T-helper 22 cell (primary cell): Measurements from ENCODE around the gene AP1B1.

Source experiments
- DNase-seq: peaks from one replicate; pipeline ENCODE4 v3.0.0-alpha.2; 2020; ENCODE audit warnings: low read depth

AP1B1 gene

DNA sequence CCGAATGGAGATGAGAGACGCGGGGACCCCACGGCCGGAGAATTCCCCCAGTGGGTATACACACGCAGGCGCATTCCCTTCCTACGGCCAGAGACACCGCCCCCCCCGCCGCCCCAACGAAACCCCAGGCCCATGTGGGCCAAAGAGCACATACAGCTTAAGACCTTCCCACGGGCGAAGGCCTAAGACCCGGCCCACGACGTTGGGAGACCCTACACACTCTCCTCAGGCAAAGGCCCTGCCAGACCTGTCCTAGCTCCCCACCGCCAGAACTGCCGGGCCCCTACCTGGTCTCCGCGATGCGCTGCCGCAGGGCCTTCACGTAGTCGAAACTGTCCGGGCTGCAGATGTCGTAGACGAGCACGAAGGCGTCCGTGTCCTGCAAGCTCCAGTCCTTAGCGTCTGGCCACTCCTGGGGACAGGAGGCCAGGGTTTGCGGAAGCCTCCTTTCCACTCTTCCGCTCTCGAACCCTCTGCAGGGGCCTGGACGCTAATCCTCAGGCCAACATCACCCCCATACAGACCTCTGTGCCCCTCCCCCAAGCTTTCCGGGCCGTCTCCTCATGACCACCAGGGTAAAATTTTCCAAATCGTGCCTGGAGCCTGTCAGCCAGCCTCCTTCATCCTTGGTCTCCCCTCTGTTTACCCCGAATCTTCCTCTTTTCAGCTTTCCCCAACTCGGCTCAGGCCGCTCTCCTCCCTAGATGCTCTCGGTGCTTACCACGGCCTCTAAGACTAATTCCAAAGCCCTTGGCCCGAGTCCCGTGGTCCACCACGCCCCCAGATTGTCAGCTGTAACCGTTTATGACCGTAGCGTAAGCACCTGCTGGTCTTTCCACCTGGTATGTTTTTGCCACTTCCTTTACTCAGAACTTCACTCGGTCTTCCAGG is 74.5 kb downstream of the AP1B1 start:
- DNase-seq, result no peak

- DNase-seq, result no peak
Observed at GRCh38 chr22:29313126-29313575, 75.2 kb downstream of the AP1B1 start.

GRCh38 chr22:29312218-29313125 is 75.9 kb downstream of the AP1B1 start:
- DNase-seq, result no peak

DNA sequence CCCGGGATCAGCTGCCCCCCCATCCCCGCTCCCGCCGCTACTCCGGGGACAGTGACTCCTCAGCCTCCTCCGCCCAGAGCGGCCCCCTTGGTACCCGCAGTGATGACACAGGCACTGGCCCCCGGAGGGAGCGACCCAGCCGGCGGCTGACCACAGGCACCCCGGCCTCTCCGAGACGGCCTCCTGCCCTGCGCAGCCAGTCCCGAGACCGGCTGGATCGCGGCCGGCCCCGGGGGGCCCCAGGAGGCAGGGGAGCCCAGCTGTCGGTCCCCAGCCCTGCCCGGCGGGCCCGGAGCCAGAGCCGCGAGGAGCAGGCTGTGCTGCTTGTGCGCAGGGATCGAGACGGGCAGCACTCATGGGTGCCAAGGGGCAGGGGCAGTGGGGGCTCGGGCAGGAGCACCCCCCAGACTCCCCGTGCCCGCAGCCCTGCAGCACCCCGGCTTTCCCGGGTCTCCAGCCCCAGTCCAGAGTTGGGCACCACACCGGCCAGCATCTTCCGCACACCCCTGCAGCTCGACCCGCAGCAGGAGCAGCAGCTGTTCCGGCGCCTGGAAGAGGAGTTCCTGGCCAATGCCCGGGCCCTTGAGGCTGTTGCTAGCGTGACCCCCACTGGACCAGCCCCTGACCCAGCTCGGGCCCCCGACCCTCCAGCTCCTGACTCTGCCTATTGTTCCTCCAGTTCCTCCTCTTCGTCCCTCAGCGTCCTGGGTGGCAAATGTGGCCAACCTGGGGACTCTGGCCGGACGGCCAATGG is 76.7 kb downstream of the AP1B1 start:
- DNase-seq, result no peak

DNA sequence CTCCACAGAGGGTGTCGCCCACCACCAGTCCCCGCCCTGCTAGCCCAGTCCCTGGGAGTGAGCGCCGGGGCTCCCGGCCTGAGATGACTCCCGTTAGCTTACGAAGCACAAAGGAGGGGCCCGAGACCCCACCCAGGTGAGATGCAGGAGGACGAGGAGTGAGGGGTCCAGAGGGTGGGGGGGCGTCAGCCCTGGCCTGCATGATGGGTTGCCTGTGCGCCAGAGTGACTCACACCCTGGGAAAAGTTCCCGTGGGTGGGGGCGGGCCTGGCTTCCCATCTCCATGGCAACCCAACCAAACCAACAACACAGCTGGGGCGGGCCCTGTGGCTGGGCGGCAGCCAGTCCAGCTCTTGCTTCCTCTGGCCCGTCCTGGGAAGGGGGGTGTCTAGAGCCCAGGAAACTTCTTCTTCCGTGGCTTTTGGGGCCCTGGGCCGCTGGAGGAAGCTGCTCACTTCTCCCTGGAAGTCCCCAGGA is 77.5 kb downstream of the AP1B1 start:
- no peak for DNase-seq

GRCh38 chr22:29310065-29310862 is 78.1 kb downstream of the AP1B1 start:
- DNase-seq, result no peak

GRCh38 chr22:29309332-29310064 is 78.9 kb downstream of the AP1B1 start:
- no peak for DNase-seq

GRCh38 chr22:29308791-29309262 is 79.5 kb downstream of the AP1B1 start:
- no peak for DNase-seq

DNA sequence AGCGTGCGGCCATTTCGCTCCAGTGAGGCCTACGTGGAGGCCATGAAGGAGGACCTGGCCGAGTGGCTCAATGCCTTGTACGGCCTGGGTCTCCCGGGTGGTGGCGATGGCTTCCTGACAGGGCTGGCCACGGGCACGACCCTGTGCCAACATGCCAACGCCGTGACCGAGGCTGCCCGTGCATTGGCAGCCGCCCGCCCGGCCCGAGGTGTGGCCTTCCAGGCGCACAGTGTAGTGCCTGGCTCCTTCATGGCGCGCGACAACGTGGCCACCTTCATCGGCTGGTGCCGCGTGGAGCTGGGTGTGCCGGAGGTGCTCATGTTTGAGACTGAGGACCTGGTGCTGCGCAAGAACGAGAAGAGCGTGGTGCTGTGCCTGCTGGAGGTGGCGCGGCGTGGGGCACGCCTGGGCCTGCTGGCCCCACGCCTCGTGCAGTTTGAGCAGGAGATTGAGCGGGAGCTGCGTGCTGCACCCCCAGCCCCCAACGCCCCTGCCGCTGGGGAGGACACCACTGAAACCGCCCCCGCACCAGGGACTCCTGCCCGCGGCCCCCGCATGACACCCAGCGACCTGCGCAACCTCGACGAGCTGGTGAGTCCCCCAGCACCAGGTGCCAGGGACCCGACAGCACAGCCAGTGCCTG is 80.1 kb downstream of the AP1B1 start:
- no peak for DNase-seq

- no peak for DNase-seq
Observed at GRCh38 chr22:29307596-29308147, 80.7 kb downstream of the AP1B1 start.

- no peak for DNase-seq
Observed at GRCh38 chr22:29306835-29307595, 81.4 kb downstream of the AP1B1 start.

DNA sequence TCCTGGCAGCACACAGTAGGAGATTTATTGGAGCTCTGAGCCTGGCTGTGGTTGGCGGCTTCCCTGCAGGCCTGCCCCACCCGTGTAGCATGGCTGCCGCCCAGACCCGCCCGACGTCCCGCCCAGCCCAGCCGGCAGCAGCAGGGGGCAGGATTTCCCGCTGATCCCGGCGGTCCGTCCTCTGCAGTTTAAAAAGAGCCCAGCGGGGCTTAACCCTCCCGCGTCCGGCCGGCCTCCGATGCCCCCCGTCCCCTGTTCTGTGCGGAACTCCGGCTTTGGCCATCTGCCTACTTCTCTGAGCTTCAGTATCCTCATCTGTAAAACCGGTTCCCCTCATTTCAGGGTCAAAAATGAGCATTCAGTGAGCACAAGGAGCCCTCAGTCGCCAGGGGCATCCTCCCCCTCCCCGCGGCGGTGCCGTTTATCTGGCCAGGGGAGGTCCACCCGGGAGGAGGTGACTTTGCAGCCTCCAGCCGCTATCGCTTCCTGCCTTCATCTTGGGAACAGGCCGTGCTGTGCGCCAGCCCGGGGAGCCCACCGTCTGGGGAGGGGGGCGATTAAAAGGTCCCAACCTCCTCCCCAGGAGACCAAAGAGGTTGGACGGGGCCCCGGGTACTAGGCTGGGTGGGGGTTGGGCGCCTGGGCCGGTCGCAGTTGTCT is 82.1 kb downstream of the AP1B1 start, which contains the start of gene GAS2L1:
Gene GAS2L1, plus strand, starts transcription at position 476 of the 660 bp plus-strand sequence. CDS start 1,456 bp downstream, outside the sequence.
- no peak for DNase-seq

DNA sequence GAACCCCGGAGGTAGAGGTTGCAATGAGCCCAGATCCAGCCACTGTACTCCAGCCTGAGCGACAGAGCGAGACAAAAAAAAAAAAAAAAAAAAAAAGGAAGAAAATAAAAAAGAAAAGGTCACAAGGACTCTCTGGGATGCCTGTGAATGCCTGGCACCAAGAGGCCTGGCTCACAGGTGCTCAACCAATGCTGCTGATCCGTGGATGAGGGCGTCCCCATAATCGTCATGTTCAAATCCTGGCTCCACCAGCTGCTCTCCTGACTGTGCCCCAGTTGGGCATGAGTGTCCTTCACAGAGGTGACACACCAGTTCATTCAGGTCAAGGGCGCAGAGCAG is 82.6 kb downstream of the AP1B1 start:
- no peak for DNase-seq

DNA sequence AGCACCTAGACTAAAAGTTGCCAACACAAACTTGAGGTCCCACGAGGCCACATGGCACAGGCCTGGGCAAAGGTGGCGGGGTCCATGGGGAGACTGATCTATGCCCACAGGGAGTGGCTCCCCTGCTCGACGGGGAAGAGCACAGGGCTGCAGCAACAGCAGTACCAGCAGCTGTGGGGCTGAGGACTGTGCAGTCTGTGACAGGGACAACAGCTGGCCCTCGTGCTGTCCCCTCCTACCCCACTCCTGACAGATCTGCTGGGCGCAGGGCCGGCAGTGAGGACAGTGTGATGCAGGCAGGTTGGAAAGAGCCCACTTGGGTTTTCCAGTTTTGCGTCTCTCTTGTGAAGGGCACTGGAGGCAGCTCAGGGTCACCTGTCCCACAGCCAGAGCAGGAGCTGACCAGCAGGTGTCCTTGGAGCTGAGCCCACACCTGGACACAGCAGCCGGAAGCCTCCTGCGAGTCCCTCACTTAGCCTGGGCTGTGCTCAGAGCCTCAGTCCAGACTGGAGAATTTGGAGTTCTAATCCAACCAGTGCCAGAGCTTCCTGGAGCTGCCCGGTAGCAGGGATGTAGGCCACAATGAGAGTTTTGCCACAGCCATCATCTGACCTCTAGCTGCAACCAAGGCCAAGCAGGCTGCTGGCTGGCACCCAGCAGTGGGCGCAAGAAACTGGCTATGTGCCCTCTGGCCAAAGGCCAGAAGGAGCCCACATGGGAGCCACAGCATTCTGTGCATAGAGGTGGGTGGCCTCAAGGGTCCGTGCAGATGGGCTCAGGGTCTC is 85.5 kb downstream of the AP1B1 start:
- no peak for DNase-seq

- no peak for DNase-seq
Observed at GRCh38 chr22:29302402-29302680, 86.0 kb downstream of the AP1B1 start.

DNA sequence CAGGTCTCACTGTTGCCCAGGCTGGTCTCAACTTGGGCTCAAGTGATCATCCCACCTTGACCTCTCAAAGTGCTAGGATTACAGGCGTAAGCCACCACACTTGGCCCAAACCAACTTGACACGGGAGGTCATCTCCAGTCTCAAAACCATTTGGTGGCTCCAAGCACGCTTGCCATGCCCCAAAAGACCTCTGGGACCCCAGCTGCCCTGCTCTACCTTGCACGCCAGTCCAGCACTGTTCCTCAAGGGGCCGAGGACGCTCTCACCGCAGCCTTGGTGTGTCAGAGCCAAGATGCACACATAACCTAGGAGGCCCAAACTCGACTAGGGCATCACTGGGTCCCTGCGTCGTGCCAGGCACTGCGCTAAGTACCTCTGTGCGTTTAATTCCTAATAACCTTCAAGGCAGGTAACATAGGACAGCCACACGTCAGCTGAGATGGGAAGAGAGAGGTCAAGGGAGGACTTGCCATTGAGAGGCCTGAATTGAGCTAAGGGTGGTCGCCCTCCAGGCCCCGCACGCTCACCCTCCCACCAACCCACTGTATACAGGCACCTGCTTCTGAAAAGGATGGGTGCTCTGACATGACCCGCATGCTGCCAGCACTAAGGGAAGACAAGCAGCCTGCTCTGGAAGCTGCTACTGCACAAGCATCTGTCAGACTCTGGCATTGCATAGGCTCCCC is 86.5 kb downstream of the AP1B1 start:
- no peak for DNase-seq
